HepG2 (cell line): Measurements from ENCODE around the gene TEX22. TPM values are rescaled to one million over a fixed set of nuclear protein-coding genes. Genes with fewer than 3 reads are reported as not detected.

Experiments used
- CBX2 ChIP-seq, 2 experiments: fragments of 200-600 bp in 1 of 2; sonication (generic); formaldehyde crosslinking in 1 of 2; IDR thresholded peaks; 2 replicates each; pipeline versions ENCODE4 v1.7.0 to v1.8.1; 2018 to 2022; ENCODE audit warnings: low read depth in 2 of 2, low read length in 1 of 2, mild to moderate bottlenecking in 1 of 2, missing genetic modification reagents in 1 of 2
- GABPA ChIP-seq, 2 experiments: IDR thresholded peaks; 2 replicates each; pipeline ENCODE4 v1.6.1; 2011 to 2016; ENCODE audit warnings: low read depth in 2 of 2, low read length in 1 of 2, missing biosample characterization in 1 of 2, missing genetic modification characterization in 1 of 2
- HOXD1 ChIP-seq: sonication (generic); formaldehyde crosslinking; IDR thresholded peaks from 2 replicates; pipeline ENCODE4 v1.5.0; 2020; ENCODE audit warnings: missing genetic modification reagents
- KLF13 ChIP-seq: sonication (generic); formaldehyde crosslinking; IDR thresholded peaks from 2 replicates; pipeline ENCODE4 v1.4.0; 2020; ENCODE audit warnings: mild to moderate bottlenecking, missing genetic modification reagents
- MTA1 ChIP-seq: sonication (generic); formaldehyde crosslinking; IDR thresholded peaks from 2 replicates; pipeline ENCODE4 v1.4.0; 2020; ENCODE audit warnings: missing genetic modification reagents, mild to moderate bottlenecking, borderline replicate concordance
- PITX1 ChIP-seq: sonication (generic); formaldehyde crosslinking; IDR thresholded peaks from 2 replicates; pipeline ENCODE4 v1.5.1; 2020; ENCODE audit warnings: mild to moderate bottlenecking, missing genetic modification reagents
- SP4 ChIP-seq: sonication (generic); formaldehyde crosslinking; IDR thresholded peaks from 2 replicates; pipeline ENCODE4 v1.8.1; 2023; ENCODE audit warnings: mild to moderate bottlenecking, missing genetic modification reagents
- SP5 ChIP-seq: IDR thresholded peaks from 2 replicates; pipeline ENCODE4 v1.6.1; 2016; ENCODE audit warnings: low read depth, borderline replicate concordance
- ZNF264 ChIP-seq: sonication (generic); formaldehyde crosslinking; IDR thresholded peaks from 2 replicates; pipeline ENCODE4 v1.4.0; 2020; ENCODE audit warnings: missing genetic modification reagents
- ZNF335 ChIP-seq: sonication (generic); formaldehyde crosslinking; IDR thresholded peaks from 2 replicates; pipeline ENCODE4 v1.4.0; 2020; ENCODE audit warnings: missing genetic modification reagents
- ZNF550 ChIP-seq: sonication (generic); formaldehyde crosslinking; IDR thresholded peaks from 2 replicates; pipeline ENCODE4 v1.4.0; 2020; ENCODE audit warnings: mild to moderate bottlenecking, missing genetic modification reagents, borderline replicate concordance
- polyA plus RNA-seq, 8 experiments: library from polyadenylated mRNA; depleted of rRNA in 3 of 8; stranded (reverse) in 7 of 8; unstranded in 1 of 8; fragments of >200 nt; fragmentation: Illumina TruSeq in 4 of 8; extraction: Trizol in 4 of 8; gene quantifications; 2 replicates each; pipeline versions ENCODE4 v1.2.1 to v1.2.3, GENCODE V29; 2011 to 2016; ENCODE audit warnings: low read depth in 4 of 8, missing spikeins in 1 of 8, mixed read lengths in 1 of 8; ENCODE audit not compliant: insufficient read depth in 1 of 8
- total RNA-seq, 5 experiments: library from RNA; depleted of rRNA; stranded (reverse); fragments of >200 nt; fragmentation: Illumina TruSeq; extraction: Trizol; gene quantifications; 2 replicates each; pipeline ENCODE4 v1.2.3, GENCODE V29; 2016; ENCODE audit warnings: low read depth in 1 of 5
- TF ChIP-seq, protein P1 (sequence below): sonication (generic); formaldehyde crosslinking; IDR thresholded peaks from 2 replicates; pipeline ENCODE4 v1.4.0; 2020; ENCODE audit warnings: missing genetic modification reagents
- TF ChIP-seq, protein P2 (sequence below): sonication (generic); formaldehyde crosslinking; IDR thresholded peaks from 2 replicates; pipeline ENCODE4 v1.8.1; 2023; ENCODE audit warnings: mild to moderate bottlenecking, missing genetic modification reagents
- TF ChIP-seq, protein P3 (sequence below): sonication (generic); formaldehyde crosslinking; IDR thresholded peaks from 2 replicates; pipeline ENCODE4 v1.4.0; 2020; ENCODE audit warnings: mild to moderate bottlenecking, missing genetic modification reagents
- TF ChIP-seq, protein P4 (sequence below): sonication (generic); formaldehyde crosslinking; IDR thresholded peaks from 2 replicates; pipeline ENCODE4 v1.8.1; 2023; ENCODE audit warnings: mild to moderate bottlenecking, missing genetic modification reagents, borderline replicate concordance
- TF ChIP-seq, protein P5 (sequence below): sonication (generic); formaldehyde crosslinking; IDR thresholded peaks from 2 replicates; pipeline ENCODE4 v1.8.1; 2022; ENCODE audit warnings: low read depth, mild to moderate bottlenecking, missing genetic modification reagents
- TF ChIP-seq, protein P6 (sequence below): IDR thresholded peaks from 2 replicates; pipeline ENCODE4 v1.6.1; 2012; ENCODE audit warnings: low read length, improper control_type of control experiment

Gene TEX22
- total and polyA plus RNA-seq, 2 of the 13 experiments (the other 11 are each of a cell fraction or from before 2014, with no cell fraction given) = 0.07 to 0.27 TPM

DNA sequence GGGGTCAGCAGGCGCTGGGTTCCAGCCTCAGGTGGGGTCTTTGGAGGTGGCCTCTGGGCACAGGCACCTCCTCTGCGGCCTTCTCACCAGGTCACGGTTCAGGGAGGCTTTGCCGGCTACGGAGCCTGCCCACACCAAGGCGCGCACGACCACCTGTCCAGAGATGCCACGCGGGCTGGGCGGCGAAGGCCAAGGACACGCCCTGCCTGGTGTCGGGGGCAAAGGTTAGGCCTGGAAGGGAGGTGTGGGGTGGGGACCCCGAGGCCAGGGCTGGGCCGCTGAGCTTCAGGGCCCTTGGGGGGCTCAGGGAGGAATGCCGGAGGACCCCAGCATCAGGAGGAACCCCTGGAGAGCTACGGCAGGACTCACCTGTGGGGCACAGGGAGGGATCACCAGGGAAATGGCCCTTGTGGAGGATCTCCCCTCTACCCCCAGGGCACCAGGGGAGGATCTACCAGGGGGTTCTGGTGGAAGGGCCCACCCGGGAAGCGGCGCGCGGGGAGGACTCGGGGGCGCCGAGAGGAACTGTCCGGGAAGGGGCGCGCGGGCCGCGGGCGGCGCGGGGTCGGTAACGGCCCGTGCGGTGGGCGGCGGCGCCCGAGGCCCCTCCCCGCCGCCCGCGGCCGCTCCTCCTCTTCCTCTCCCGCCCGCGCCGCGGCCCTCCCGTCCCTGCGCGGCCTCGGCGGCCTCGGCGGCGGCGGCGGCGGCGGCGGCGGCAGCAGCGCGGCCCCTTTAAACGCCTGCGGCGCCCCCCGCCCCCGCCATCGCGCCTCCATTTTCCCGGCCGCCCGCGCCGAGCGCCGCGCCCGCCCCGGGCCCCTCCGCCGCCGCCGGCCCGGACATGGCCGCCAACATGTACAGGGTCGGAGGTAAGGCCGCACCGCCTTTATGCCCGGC is 21.1 kb downstream of the TEX22 start, which contains the start of gene MTA1 (continued):
- TF ChIP-seq ZNF335 (CRISPR knock-in tag) (peak; percentile 16; the same call in 1 of the 2 replicates), GABPA (IDR thresholded peaks at IDR 0.05; ENCODE audit: low read depth, low read length) (peak; percentile 39), GABPA (CRISPR knock-in tag; IDR thresholded peaks at IDR 0.05; ENCODE audit: low read depth) (peak; percentile 29; the same call in 1 of the 2 replicates), MTA1 (peak; percentile 83; the same call in 1 of the 2 replicates), CBX2 (IDR thresholded peaks at IDR 0.05; ENCODE audit: low read depth, low read length) (no peak), CBX2 (CRISPR knock-in tag; IDR thresholded peaks at IDR 0.05; ENCODE audit: low read depth) (0 out of 2 replicates have a peak, but pooled peaks have one; percentile 68), ZNF550 (CRISPR knock-in tag) (0 out of 2 replicates have a peak, but pooled peaks have one; percentile 64), SP4 (CRISPR knock-in tag) (peak; percentile 70), HOXD1 (CRISPR knock-in tag) (0 out of 2 replicates have a peak, but pooled peaks have one; percentile 40), SP5 (CRISPR knock-in tag) (peak; percentile 81), ZNF264 (CRISPR knock-in tag) (no peak), KLF13 (CRISPR knock-in tag) (peak; percentile 93), PITX1 (CRISPR knock-in tag) (peak; percentile 84)
- TF ChIP-seq, protein P1, sequence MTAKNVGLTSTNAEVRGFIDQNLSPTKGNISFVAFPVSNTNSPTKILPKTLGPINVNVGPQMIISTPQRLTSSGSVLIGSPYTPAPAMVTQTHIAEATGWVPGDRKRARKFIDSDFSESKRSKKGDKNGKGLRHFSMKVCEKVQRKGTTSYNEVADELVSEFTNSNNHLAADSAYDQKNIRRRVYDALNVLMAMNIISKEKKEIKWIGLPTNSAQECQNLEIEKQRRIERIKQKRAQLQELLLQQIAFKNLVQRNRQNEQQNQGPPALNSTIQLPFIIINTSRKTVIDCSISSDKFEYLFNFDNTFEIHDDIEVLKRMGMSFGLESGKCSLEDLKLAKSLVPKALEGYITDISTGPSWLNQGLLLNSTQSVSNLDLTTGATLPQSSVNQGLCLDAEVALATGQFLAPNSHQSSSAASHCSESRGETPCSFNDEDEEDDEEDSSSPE = peak; percentile 63; the same call in 1 of the 2 replicates
- TF ChIP-seq, protein P2, sequence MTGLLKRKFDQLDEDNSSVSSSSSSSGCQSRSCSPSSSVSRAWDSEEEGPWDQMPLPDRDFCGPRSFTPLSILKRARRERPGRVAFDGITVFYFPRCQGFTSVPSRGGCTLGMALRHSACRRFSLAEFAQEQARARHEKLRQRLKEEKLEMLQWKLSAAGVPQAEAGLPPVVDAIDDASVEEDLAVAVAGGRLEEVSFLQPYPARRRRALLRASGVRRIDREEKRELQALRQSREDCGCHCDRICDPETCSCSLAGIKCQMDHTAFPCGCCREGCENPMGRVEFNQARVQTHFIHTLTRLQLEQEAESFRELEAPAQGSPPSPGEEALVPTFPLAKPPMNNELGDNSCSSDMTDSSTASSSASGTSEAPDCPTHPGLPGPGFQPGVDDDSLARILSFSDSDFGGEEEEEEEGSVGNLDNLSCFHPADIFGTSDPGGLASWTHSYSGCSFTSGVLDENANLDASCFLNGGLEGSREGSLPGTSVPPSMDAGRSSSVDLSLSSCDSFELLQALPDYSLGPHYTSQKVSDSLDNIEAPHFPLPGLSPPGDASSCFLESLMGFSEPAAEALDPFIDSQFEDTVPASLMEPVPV (CRISPR knock-in tag) = peak; percentile 84
- TF ChIP-seq, protein P3, sequence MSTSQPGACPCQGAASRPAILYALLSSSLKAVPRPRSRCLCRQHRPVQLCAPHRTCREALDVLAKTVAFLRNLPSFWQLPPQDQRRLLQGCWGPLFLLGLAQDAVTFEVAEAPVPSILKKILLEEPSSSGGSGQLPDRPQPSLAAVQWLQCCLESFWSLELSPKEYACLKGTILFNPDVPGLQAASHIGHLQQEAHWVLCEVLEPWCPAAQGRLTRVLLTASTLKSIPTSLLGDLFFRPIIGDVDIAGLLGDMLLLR = no peak
- TF ChIP-seq, protein P4, sequence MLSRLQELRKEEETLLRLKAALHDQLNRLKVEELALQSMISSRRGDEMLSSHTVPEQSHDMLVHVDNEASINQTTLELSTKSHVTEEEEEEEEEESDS (CRISPR knock-in tag) = peak; percentile 77; the same call in 1 of the 2 replicates
- TF ChIP-seq, protein P5, sequence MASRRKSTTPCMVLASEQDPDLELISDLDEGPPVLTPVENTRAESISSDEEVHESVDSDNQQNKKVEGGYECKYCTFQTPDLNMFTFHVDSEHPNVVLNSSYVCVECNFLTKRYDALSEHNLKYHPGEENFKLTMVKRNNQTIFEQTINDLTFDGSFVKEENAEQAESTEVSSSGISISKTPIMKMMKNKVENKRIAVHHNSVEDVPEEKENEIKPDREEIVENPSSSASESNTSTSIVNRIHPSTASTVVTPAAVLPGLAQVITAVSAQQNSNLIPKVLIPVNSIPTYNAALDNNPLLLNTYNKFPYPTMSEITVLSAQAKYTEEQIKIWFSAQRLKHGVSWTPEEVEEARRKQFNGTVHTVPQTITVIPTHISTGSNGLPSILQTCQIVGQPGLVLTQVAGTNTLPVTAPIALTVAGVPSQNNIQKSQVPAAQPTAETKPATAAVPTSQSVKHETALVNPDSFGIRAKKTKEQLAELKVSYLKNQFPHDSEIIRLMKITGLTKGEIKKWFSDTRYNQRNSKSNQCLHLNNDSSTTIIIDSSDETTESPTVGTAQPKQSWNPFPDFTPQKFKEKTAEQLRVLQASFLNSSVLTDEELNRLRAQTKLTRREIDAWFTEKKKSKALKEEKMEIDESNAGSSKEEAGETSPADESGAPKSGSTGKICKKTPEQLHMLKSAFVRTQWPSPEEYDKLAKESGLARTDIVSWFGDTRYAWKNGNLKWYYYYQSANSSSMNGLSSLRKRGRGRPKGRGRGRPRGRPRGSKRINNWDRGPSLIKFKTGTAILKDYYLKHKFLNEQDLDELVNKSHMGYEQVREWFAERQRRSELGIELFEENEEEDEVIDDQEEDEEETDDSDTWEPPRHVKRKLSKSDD = no peak
- TF ChIP-seq, protein P6, sequence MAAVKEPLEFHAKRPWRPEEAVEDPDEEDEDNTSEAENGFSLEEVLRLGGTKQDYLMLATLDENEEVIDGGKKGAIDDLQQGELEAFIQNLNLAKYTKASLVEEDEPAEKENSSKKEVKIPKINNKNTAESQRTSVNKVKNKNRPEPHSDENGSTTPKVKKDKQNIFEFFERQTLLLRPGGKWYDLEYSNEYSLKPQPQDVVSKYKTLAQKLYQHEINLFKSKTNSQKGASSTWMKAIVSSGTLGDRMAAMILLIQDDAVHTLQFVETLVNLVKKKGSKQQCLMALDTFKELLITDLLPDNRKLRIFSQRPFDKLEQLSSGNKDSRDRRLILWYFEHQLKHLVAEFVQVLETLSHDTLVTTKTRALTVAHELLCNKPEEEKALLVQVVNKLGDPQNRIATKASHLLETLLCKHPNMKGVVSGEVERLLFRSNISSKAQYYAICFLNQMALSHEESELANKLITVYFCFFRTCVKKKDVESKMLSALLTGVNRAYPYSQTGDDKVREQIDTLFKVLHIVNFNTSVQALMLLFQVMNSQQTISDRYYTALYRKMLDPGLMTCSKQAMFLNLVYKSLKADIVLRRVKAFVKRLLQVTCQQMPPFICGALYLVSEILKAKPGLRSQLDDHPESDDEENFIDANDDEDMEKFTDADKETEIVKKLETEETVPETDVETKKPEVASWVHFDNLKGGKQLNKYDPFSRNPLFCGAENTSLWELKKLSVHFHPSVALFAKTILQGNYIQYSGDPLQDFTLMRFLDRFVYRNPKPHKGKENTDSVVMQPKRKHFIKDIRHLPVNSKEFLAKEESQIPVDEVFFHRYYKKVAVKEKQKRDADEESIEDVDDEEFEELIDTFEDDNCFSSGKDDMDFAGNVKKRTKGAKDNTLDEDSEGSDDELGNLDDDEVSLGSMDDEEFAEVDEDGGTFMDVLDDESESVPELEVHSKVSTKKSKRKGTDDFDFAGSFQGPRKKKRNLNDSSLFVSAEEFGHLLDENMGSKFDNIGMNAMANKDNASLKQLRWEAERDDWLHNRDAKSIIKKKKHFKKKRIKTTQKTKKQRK = no peak
